ENCODE results near the gene PIK3CD.

PIK3CD gene

GRCh38 chr1:9716404-9717192 lies 65.1 kb downstream of the PIK3CD start:
- Histone ChIP-seq H4K20me1 (ENCODE audit: control insufficient read depth, insufficient read depth, low read depth, low read length) (no peaks in the 10 kb centered on the region), H3K4me2 (ENCODE audit: low read length) (peak overlapping the region; percentile 95), H3K36me3 (ENCODE audit: control insufficient read depth, low read length) (peaks cover 37% of the 10 kb centered on the region), H3K4me3 (ENCODE audit: low read length) (peak overlapping the region; percentile 75), H3K79me2 (ENCODE audit: control insufficient read depth, low read length) (peaks cover 5% of the 10 kb centered on the region), H3K9me2 (replicated peaks; ENCODE audit: control insufficient read depth, low read length) (no peaks in the 10 kb centered on the region), H3F3A (ENCODE audit: control insufficient read depth, insufficient read depth) (0 out of 2 replicates have a peak, but pooled peaks cover 3% of the 10 kb centered on the region), H3K27ac (ENCODE audit: low read depth, low read length) (peak overlapping the region; percentile 73), H3K27me3 (ENCODE audit: control insufficient read depth, low read length) (no peaks in the 10 kb centered on the region), H3K4me1 (ENCODE audit: control insufficient read depth, low read length) (peaks cover 35% of the 10 kb centered on the region), H3K9me3 (ENCODE audit: control insufficient read depth, insufficient read depth, low read length) (no peaks in the 10 kb centered on the region)
- TF ChIP-seq CTCF (IDR thresholded peaks at IDR 0.05; ENCODE audit: low read depth, low read length, poor library complexity, severe bottlenecking) (no peak), EZH2phosphoT487 (IDR thresholded peaks at IDR 0.05; ENCODE audit: borderline replicate concordance, low read length) (no peak)

GRCh38 chr1:9717193-9718005 lies 65.9 kb downstream of the PIK3CD start:
- Histone ChIP-seq H3K4me3 (ENCODE audit: low read length) (peak overlapping the region; percentile 75), H3K27ac (ENCODE audit: low read depth, low read length) (peak overlapping the region; percentile 73), H3K36me3 (ENCODE audit: control insufficient read depth, low read length) (peaks cover 43% of the 10 kb centered on the region), H3K4me2 (ENCODE audit: low read length) (peak overlapping the region; percentile 95), H3K4me1 (ENCODE audit: control insufficient read depth, low read length) (peaks cover 38% of the 10 kb centered on the region), H3K9me2 (replicated peaks; ENCODE audit: control insufficient read depth, low read length) (no peaks in the 10 kb centered on the region), H3K27me3 (ENCODE audit: control insufficient read depth, low read length) (no peaks in the 10 kb centered on the region), H3K9me3 (ENCODE audit: control insufficient read depth, insufficient read depth, low read length) (no peaks in the 10 kb centered on the region), H3K79me2 (ENCODE audit: control insufficient read depth, low read length) (peaks cover 5% of the 10 kb centered on the region), H3F3A (ENCODE audit: control insufficient read depth, insufficient read depth) (0 out of 2 replicates have a peak, but pooled peaks cover 3% of the 10 kb centered on the region), H4K20me1 (ENCODE audit: control insufficient read depth, insufficient read depth, low read depth, low read length) (no peaks in the 10 kb centered on the region)
- TF ChIP-seq CTCF (IDR thresholded peaks at IDR 0.05; ENCODE audit: low read depth, low read length, poor library complexity, severe bottlenecking) (peak; percentile 37), EZH2phosphoT487 (IDR thresholded peaks at IDR 0.05; ENCODE audit: borderline replicate concordance, low read length) (no peak)

GRCh38 chr1:9718006-9718680 lies 66.6 kb downstream of the PIK3CD start:
- no peaks in the 10 kb centered on the region for H3K9me3 ChIP-seq (ENCODE audit: control insufficient read depth, insufficient read depth, low read length)
- peak overlapping the region; percentile 73 for H3K27ac ChIP-seq (ENCODE audit: low read depth, low read length)
- no peaks in the 10 kb centered on the region for H4K20me1 ChIP-seq (ENCODE audit: control insufficient read depth, insufficient read depth, low read depth, low read length)
- H3K36me3 ChIP-seq (ENCODE audit: control insufficient read depth, low read length) = peaks cover 51% of the 10 kb centered on the region
- no peak for TF ChIP-seq CTCF (IDR thresholded peaks at IDR 0.05; ENCODE audit: low read depth, low read length, poor library complexity, severe bottlenecking)
- TF ChIP-seq EZH2phosphoT487 (IDR thresholded peaks at IDR 0.05; ENCODE audit: borderline replicate concordance, low read length) = no peak
- H3K4me1 ChIP-seq (ENCODE audit: control insufficient read depth, low read length) = peaks cover 38% of the 10 kb centered on the region
- peak overlapping the region; percentile 75 for H3K4me3 ChIP-seq (ENCODE audit: low read length)
- H3K9me2 ChIP-seq (replicated peaks; ENCODE audit: control insufficient read depth, low read length) = no peaks in the 10 kb centered on the region
- no peaks in the 10 kb centered on the region for H3K27me3 ChIP-seq (ENCODE audit: control insufficient read depth, low read length)
- H3K4me2 ChIP-seq (ENCODE audit: low read length) = peak overlapping the region; percentile 95
- H3F3A ChIP-seq (ENCODE audit: control insufficient read depth, insufficient read depth) = 0 out of 2 replicates have a peak, but pooled peaks cover 2% of the 10 kb centered on the region
- H3K79me2 ChIP-seq (ENCODE audit: control insufficient read depth, low read length) = peaks cover 5% of the 10 kb centered on the region
